Loucy (cell line): Measurements from ENCODE around the gene NPVF.

Source experiments
- EZH2phosphoT487 ChIP-seq: fragments of 200-600 bp; IDR thresholded peaks from 2 replicates; pipeline ENCODE4 v1.6.1; 2018; ENCODE audit warnings: antibody characterized with exemption, mild to moderate bottlenecking, moderate library complexity, borderline replicate concordance
- TF ChIP-seq, protein P1 (sequence below): fragments of 200-600 bp; sonication (generic); conservative IDR thresholded peaks from 2 replicates; pipeline ENCODE4 v1.5.1; 2014; ENCODE audit warnings: mild to moderate bottlenecking, antibody characterized with exemption, low read length

DNA sequence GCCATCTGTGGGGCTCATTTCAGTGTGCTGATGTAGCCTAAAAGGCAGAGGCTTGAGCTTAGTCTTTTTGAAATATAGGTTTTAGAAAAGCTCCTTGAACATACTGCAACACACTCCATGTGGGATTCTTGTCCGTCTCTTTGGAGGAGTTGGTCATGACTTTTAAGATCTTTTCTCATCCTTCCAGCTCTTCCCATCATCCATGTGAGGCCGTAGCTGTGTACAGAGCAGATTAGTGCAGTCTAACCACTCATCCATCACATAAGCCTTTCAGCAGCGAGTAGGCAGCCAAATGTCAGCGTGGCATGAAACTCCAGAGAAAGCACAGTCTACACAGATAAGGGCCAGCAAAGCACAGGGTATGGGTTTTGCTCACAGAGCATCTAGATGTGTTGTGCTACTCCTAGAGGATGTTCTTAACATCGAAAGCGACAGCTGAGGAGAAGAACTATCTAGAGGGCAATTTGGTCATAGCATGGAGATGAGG lies 28.1 kb upstream of the NPVF start:
- TF ChIP-seq, protein P1, sequence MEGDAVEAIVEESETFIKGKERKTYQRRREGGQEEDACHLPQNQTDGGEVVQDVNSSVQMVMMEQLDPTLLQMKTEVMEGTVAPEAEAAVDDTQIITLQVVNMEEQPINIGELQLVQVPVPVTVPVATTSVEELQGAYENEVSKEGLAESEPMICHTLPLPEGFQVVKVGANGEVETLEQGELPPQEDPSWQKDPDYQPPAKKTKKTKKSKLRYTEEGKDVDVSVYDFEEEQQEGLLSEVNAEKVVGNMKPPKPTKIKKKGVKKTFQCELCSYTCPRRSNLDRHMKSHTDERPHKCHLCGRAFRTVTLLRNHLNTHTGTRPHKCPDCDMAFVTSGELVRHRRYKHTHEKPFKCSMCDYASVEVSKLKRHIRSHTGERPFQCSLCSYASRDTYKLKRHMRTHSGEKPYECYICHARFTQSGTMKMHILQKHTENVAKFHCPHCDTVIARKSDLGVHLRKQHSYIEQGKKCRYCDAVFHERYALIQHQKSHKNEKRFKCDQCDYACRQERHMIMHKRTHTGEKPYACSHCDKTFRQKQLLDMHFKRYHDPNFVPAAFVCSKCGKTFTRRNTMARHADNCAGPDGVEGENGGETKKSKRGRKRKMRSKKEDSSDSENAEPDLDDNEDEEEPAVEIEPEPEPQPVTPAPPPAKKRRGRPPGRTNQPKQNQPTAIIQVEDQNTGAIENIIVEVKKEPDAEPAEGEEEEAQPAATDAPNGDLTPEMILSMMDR = no peak
- TF ChIP-seq EZH2phosphoT487 = no peak
